Ovary (tissue), 3 donors: ENCODE data around the gene PLEKHA8.

Experiments
- EP300 ChIP-seq: sonication (generic); formaldehyde crosslinking; IDR thresholded peaks from one replicate; pipeline ENCODE4 v1.6.1; 2017; ENCODE audit warnings: antibody characterized with exemption
- POLR2A ChIP-seq: fragments of 450-650 bp; IDR thresholded peaks from one replicate; pipeline ENCODE4 v1.6.1; 2017; ENCODE audit warnings: antibody characterized with exemption, mild to moderate bottlenecking, moderate library complexity
- TF ChIP-seq, protein P1 (sequence below), 3 donors: fragments of 450-650 bp in 2 of 3; fragments of 200-600 bp in 1 of 3; IDR thresholded peaks; one replicate each; pipeline versions ENCODE4 v1.5.1 to v1.8.0; 2016 to 2022; ENCODE audit warnings: antibody characterized with exemption in 3 of 3, mild to moderate bottlenecking in 1 of 3
- donor health status: DM: no; HTN: no; CAD: no.

DNA sequence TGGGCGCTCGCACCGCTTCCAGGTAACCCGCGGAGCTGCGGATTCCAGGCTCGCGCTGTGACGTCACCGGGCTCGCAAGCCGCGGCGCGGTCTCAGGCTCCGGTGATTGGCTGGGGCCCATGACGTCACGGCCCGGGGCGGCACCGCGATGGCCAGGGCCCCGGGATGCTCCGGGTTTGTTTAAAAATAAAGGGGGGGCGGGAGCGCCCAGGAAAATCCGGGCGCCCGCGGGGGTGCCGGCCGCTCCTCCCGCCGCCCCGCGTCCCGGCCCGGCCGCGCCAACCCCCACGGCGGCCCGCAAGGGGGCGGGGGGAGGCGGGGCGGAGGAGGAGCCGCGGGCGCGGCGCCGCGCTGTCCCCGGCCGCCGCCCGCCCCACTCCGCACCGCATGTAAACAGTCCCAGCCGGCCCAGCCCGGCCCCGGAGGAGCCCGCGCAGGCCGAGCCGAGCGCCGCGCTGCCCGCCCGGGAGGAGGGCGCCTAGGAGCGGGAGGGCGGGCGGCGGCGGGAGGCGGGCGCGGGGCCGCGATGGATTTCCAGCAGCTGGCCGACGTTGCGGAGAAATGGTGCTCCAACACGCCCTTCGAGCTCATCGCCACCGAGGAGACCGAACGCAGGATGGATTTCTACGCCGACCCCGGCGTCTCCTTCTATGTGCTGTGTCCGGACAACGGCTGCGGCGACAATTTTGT, 106.5 kb downstream of the PLEKHA8 start, which contains the start of gene MTURN:
- TF ChIP-seq POLR2A (no peak), EP300 (no peak)
- TF ChIP-seq, protein P1, sequence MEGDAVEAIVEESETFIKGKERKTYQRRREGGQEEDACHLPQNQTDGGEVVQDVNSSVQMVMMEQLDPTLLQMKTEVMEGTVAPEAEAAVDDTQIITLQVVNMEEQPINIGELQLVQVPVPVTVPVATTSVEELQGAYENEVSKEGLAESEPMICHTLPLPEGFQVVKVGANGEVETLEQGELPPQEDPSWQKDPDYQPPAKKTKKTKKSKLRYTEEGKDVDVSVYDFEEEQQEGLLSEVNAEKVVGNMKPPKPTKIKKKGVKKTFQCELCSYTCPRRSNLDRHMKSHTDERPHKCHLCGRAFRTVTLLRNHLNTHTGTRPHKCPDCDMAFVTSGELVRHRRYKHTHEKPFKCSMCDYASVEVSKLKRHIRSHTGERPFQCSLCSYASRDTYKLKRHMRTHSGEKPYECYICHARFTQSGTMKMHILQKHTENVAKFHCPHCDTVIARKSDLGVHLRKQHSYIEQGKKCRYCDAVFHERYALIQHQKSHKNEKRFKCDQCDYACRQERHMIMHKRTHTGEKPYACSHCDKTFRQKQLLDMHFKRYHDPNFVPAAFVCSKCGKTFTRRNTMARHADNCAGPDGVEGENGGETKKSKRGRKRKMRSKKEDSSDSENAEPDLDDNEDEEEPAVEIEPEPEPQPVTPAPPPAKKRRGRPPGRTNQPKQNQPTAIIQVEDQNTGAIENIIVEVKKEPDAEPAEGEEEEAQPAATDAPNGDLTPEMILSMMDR (IDR thresholded peaks at IDR 0.05) = peak in 2 of 3 donors; percentile 29 to 31
